Breast epithelium (tissue), 4 donors: Measurements from ENCODE around the gene DTD2. TPM values are rescaled to one million over a fixed set of nuclear protein-coding genes. Genes with fewer than 3 reads are reported as not detected.
A peak's percentile ranks its signal among the peaks of the same experiment; 100 is the strongest.

ENCODE experiments used
- DNase-seq, 2 donors: peaks; one replicate each; pipeline ENCODE4 v3.0.0-alpha.2; 2019; ENCODE audit warnings: low spot score in 2 of 2
- H3K27ac ChIP-seq, 2 donors: fragments of 200-600 bp; sonication (generic) in 1 of 2; one replicate each; pipeline ENCODE4 v1.5.1; 2016 to 2019; ENCODE audit warnings: mild to moderate bottlenecking in 1 of 2
- H3K27me3 ChIP-seq, 2 donors: fragments of 200-600 bp; sonication (generic) in 1 of 2; one replicate each; pipeline versions ENCODE4 v1.5.1 to v1.6.0; 2017 to 2019; ENCODE audit warnings: control low read depth in 1 of 2, mild to moderate bottlenecking in 1 of 2
- H3K36me3 ChIP-seq: fragments of 200-600 bp; one replicate; pipeline ENCODE4 v1.5.1; 2019
- H3K4me1 ChIP-seq, 2 donors: fragments of 200-600 bp; sonication (generic); one replicate each; pipeline ENCODE4 v1.5.1; 2016 to 2019; ENCODE audit warnings: control low read depth in 1 of 2
- H3K4me3 ChIP-seq, 3 donors: fragments of 200-600 bp; sonication (generic); 1 replicate in 2 of 3; 2 replicates in 1 of 3; pipeline ENCODE4 v1.5.1; 2016 to 2019; ENCODE audit warnings: mild to moderate bottlenecking in 3 of 3, moderate library complexity in 2 of 3
- H3K9me3 ChIP-seq, 2 donors: fragments of 200-600 bp; sonication (generic) in 1 of 2; one replicate each; pipeline ENCODE4 v1.5.1; 2016 to 2019; ENCODE audit warnings: control low read depth in 1 of 2
- POLR2A ChIP-seq: fragments of 450-650 bp; IDR thresholded peaks from one replicate; pipeline ENCODE4 v1.6.1; 2016; ENCODE audit warnings: antibody characterized with exemption, mild to moderate bottlenecking, moderate library complexity
- POLR2AphosphoS5 ChIP-seq, 3 donors: sonication (generic); formaldehyde crosslinking; IDR thresholded peaks; one replicate each; pipeline ENCODE4 v1.6.1; 2017; ENCODE audit warnings: antibody characterized with exemption in 3 of 3
- intact Hi-C: fragments of 100-400 bp; cut with DNase I; formaldehyde crosslinking; loops from one replicate; pipeline ENCODE4 v1.15.1; 2023; ENCODE audit warnings: low total_unique reads
- total RNA-seq, 3 donors: library from RNA; depleted of rRNA; stranded (reverse); fragments of >200 nt; gene quantifications; one replicate each; pipeline ENCODE4 v1.1.0, GENCODE V29; 2016
- TF ChIP-seq, protein P1 (sequence below), 3 donors: fragments of 450-650 bp; IDR thresholded peaks; one replicate each; pipeline ENCODE4 v1.5.1; 2016 to 2017; ENCODE audit warnings: antibody characterized with exemption in 3 of 3, mild to moderate bottlenecking in 3 of 3, moderate library complexity in 3 of 3

Gene DTD2
- total RNA-seq, 3 donors from 2014 or later: 31.5 to 40.0 (median 39.4) TPM

- no peaks in the 10 kb centered on the region for H3K9me3 ChIP-seq
- H3K27me3 ChIP-seq: no peaks in the 10 kb centered on the region
- TF ChIP-seq, protein P1, sequence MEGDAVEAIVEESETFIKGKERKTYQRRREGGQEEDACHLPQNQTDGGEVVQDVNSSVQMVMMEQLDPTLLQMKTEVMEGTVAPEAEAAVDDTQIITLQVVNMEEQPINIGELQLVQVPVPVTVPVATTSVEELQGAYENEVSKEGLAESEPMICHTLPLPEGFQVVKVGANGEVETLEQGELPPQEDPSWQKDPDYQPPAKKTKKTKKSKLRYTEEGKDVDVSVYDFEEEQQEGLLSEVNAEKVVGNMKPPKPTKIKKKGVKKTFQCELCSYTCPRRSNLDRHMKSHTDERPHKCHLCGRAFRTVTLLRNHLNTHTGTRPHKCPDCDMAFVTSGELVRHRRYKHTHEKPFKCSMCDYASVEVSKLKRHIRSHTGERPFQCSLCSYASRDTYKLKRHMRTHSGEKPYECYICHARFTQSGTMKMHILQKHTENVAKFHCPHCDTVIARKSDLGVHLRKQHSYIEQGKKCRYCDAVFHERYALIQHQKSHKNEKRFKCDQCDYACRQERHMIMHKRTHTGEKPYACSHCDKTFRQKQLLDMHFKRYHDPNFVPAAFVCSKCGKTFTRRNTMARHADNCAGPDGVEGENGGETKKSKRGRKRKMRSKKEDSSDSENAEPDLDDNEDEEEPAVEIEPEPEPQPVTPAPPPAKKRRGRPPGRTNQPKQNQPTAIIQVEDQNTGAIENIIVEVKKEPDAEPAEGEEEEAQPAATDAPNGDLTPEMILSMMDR (IDR thresholded peaks at IDR 0.05): no peak
- TF ChIP-seq POLR2A (no peak), POLR2AphosphoS5 (IDR thresholded peaks at IDR 0.05) (no peak)
- no peaks in the 10 kb centered on the region for H3K36me3 ChIP-seq
- H3K4me3 ChIP-seq: peak overlapping the region; percentile 92 to 97 (median 93)
- H3K27ac ChIP-seq: peak overlapping the region; percentile 85 to 88
- intact Hi-C loops: no loop called here
- peaks cover 0 to under 1% of the 10 kb centered on the region in 2 donors for H3K4me1 ChIP-seq
- DNase-seq: no peak
Measured at GRCh38 chr14:31419179-31419966, 37.9 kb downstream of the DTD2 start.

GRCh38 chr14:31418440-31418839, 38.9 kb downstream of the DTD2 start:
- intact Hi-C loops: no loop called here
- Histone ChIP-seq H3K27me3 (no peaks in the 10 kb centered on the region), H3K36me3 (no peaks in the 10 kb centered on the region), H3K27ac (no peak overlapping the region), H3K4me1 (peaks cover 0 to 6% of the 10 kb centered on the region in 2 donors), H3K9me3 (no peaks in the 10 kb centered on the region), H3K4me3 (no peak overlapping the region)
- TF ChIP-seq POLR2A (no peak), POLR2AphosphoS5 (IDR thresholded peaks at IDR 0.05) (no peak)
- TF ChIP-seq, protein P1 (IDR thresholded peaks at IDR 0.05): no peak
- DNase-seq: no peak

GRCh38 chr14:31414190-31414833, 43.0 kb downstream of the DTD2 start:
- no peaks in the 10 kb centered on the region for H3K9me3 ChIP-seq
- no peaks in the 10 kb centered on the region for H3K36me3 ChIP-seq
- no peaks in the 10 kb centered on the region for H3K27me3 ChIP-seq
- intact Hi-C loops: loop anchor here (5.0 kb wide), 1 partner anchor 222 kb away; no protein-coding TSS in a partner anchor
- peaks cover 0 to 13% of the 10 kb centered on the region in 2 donors for H3K4me1 ChIP-seq
- no peak overlapping the region for H3K4me3 ChIP-seq
- no peak for DNase-seq
- no peak overlapping the region for H3K27ac ChIP-seq
- TF ChIP-seq, protein P1 (IDR thresholded peaks at IDR 0.05): no peak
- TF ChIP-seq POLR2A: no peak
- no peak for TF ChIP-seq POLR2AphosphoS5 (IDR thresholded peaks at IDR 0.05)

GRCh38 chr14:31411218-31411727, 46.0 kb downstream of the DTD2 start:
- no peak for DNase-seq
- no peak overlapping the region for H3K27ac ChIP-seq
- no peaks in the 10 kb centered on the region for H3K36me3 ChIP-seq
- H3K4me3 ChIP-seq: no peak overlapping the region
- TF ChIP-seq POLR2AphosphoS5 (IDR thresholded peaks at IDR 0.05) (no peak), POLR2A (no peak)
- TF ChIP-seq, protein P1 (IDR thresholded peaks at IDR 0.05): no peak
- peaks cover 0 to 13% of the 10 kb centered on the region in 2 donors for H3K4me1 ChIP-seq
- no peaks in the 10 kb centered on the region for H3K9me3 ChIP-seq
- intact Hi-C loops: loop anchor here (5.0 kb wide), 1 partner anchor 219 kb away; no protein-coding TSS in a partner anchor
- H3K27me3 ChIP-seq: no peaks in the 10 kb centered on the region
